ENCODE measurements around the gene PRDM11.

Gene PRDM11

GRCh38 chr11:45252134-45252856 is 105.9 kb downstream of the PRDM11 start:
- Mint-ChIP-seq H3K9me3 (no peaks in the 10 kb centered on the region), H3K36me3 (ENCODE audit: low read depth) (no peaks in the 10 kb centered on the region), H3K4me3 (no peak overlapping the region), H3K4me1 (peaks cover 19% of the 10 kb centered on the region), H3K27ac (no peak overlapping the region), H3K27me3 (ENCODE audit: low read depth) (peaks cover 21% of the 10 kb centered on the region)
- TF ChIP-seq, protein P1, sequence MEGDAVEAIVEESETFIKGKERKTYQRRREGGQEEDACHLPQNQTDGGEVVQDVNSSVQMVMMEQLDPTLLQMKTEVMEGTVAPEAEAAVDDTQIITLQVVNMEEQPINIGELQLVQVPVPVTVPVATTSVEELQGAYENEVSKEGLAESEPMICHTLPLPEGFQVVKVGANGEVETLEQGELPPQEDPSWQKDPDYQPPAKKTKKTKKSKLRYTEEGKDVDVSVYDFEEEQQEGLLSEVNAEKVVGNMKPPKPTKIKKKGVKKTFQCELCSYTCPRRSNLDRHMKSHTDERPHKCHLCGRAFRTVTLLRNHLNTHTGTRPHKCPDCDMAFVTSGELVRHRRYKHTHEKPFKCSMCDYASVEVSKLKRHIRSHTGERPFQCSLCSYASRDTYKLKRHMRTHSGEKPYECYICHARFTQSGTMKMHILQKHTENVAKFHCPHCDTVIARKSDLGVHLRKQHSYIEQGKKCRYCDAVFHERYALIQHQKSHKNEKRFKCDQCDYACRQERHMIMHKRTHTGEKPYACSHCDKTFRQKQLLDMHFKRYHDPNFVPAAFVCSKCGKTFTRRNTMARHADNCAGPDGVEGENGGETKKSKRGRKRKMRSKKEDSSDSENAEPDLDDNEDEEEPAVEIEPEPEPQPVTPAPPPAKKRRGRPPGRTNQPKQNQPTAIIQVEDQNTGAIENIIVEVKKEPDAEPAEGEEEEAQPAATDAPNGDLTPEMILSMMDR (IDR thresholded peaks at IDR 0.05; ENCODE audit: unreplicated experiment in 3 of 3): peak in 2 of 3 experiments; percentile 26 to 63

- TF ChIP-seq, protein P1 (IDR thresholded peaks at IDR 0.05; ENCODE audit: unreplicated experiment in 3 of 3): no peak
- H3K36me3 Mint-ChIP-seq (ENCODE audit: low read depth): no peaks in the 10 kb centered on the region
- peaks cover 14% of the 10 kb centered on the region for H3K4me1 Mint-ChIP-seq
- no peak overlapping the region for H3K4me3 Mint-ChIP-seq
- H3K27me3 Mint-ChIP-seq (ENCODE audit: low read depth): peaks cover 19% of the 10 kb centered on the region
- H3K27ac Mint-ChIP-seq: no peak overlapping the region
- no peaks in the 10 kb centered on the region for H3K9me3 Mint-ChIP-seq
Observed at GRCh38 chr11:45252877-45253276, 106.4 kb downstream of the PRDM11 start.

- TF ChIP-seq, protein P1 (IDR thresholded peaks at IDR 0.05; ENCODE audit: unreplicated experiment in 3 of 3): no peak
- Mint-ChIP-seq H3K9me3 (no peaks in the 10 kb centered on the region), H3K36me3 (ENCODE audit: low read depth) (no peaks in the 10 kb centered on the region), H3K4me3 (no peak overlapping the region), H3K27me3 (ENCODE audit: low read depth) (peaks cover 19% of the 10 kb centered on the region), H3K27ac (no peak overlapping the region), H3K4me1 (peaks cover 20% of the 10 kb centered on the region)
Observed at GRCh38 chr11:45253640-45254039, 107.2 kb downstream of the PRDM11 start.

DNA sequence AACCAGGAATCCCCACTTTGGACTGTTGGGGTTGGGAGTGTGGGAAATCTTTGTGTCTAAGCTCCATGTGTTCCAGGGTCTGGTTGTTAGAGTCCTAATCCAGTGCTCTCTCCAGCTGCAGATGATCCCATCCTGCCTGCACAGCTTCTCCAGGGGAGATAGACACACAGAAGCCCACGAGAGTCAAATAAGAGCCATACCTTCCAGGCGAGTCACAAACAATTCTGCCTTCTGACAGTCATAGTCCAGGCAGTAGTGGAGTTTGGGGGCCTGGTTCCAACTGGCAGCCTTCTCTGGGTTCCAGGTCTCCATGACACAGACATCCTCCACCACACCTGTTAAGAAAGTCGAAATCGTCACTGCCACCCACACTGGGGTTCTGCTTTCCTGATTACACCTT is 107.6 kb downstream of the PRDM11 start:
- Mint-ChIP-seq H3K4me3 (no peak overlapping the region), H3K27me3 (ENCODE audit: low read depth) (peaks cover 19% of the 10 kb centered on the region), H3K27ac (no peak overlapping the region), H3K4me1 (peaks cover 21% of the 10 kb centered on the region), H3K36me3 (ENCODE audit: low read depth) (no peaks in the 10 kb centered on the region), H3K9me3 (no peaks in the 10 kb centered on the region)
- TF ChIP-seq, protein P1 (IDR thresholded peaks at IDR 0.05; ENCODE audit: unreplicated experiment in 3 of 3): no peak

DNA sequence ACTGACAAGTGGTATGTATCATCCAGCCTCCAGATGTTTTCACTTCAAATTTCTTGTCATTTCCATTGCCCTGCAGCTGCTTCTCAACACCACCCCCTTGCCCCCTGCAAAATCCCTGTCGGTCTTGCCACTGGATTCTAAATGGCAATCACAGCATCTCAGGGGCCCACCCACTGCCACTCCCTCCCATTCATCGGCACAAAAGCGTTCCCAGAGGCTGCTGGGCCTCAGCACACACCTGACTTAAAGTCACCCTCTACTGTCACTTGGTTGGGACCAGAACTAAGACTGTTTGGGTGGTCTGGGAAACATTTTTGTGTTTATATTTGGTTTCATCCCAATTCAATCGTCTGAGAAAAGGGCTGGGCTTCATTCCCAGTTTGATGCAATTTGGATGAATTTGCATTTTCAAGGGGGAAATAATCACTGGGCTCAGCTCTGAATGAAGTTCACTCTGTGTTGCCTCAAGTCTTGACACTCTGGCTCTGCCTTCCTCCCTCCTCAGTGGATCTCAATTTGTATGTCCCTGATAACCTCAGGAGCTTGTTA is 112.6 kb downstream of the PRDM11 start:
- Mint-ChIP-seq H3K4me3 (no peak overlapping the region), H3K9me3 (no peaks in the 10 kb centered on the region), H3K36me3 (ENCODE audit: low read depth) (no peaks in the 10 kb centered on the region), H3K4me1 (peaks cover 15% of the 10 kb centered on the region), H3K27ac (peak overlapping the region in 2 of 3 experiments; percentile 26 to 40), H3K27me3 (ENCODE audit: low read depth) (peaks cover 47% of the 10 kb centered on the region)
- TF ChIP-seq, protein P1 (IDR thresholded peaks at IDR 0.05; ENCODE audit: unreplicated experiment in 3 of 3): no peak

GRCh38 chr11:45259592-45259991 is 113.2 kb downstream of the PRDM11 start:
- Mint-ChIP-seq H3K4me3 (no peak overlapping the region), H3K27ac (peak overlapping the region in 2 of 3 experiments; percentile 26 to 40), H3K27me3 (ENCODE audit: low read depth) (peaks cover 44% of the 10 kb centered on the region), H3K4me1 (peaks cover 15% of the 10 kb centered on the region), H3K9me3 (no peaks in the 10 kb centered on the region), H3K36me3 (ENCODE audit: low read depth) (no peaks in the 10 kb centered on the region)
- TF ChIP-seq, protein P1 (IDR thresholded peaks at IDR 0.05; ENCODE audit: unreplicated experiment in 3 of 3): no peak
